Measurements from ENCODE around the gene ABCG4. TPM values are rescaled to one million over a fixed set of nuclear protein-coding genes. Genes with fewer than 3 reads are reported as not detected.
"Not testable (repeated sequence)": the region's sequence is repeated elsewhere in the genome, so short reads cannot be mapped to it uniquely, and the experiment has no call there.

Gene ABCG4
- total RNA-seq, 1 experiment from 2014 or later = 0.31 TPM

DNA sequence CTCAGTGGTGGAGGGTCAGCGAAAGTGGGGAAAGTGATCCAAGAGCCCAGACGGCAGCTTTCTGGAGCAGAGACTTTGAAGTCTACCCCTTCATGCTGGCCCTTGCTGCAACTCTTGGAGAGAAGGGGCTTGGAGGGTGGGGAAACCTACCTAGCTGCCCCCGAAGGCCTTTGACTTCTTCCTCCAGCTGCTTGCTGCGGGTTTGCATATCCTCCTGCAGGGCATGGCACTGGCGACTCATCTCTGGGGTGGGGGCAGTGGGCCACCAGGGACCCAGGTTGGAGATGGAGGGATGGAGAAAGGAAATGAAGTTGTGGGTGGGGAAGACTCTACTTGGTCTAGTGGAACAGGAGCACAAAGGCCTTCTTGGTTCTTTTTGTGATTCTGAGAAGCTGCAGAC, 44.1 kb downstream of the ABCG4 start:
- no peaks in the 10 kb centered on the region for H3K36me3 ChIP-seq (replicated peaks; ENCODE audit: control insufficient read depth, insufficient read depth, low read length)
- H3K4me3 ChIP-seq (ENCODE audit: insufficient read depth, low read depth, low read length) = no peak overlapping the region
- H3K27me3 ChIP-seq (ENCODE audit: control insufficient read depth, insufficient read depth, low read length) = no peaks in the 10 kb centered on the region
- DNase-seq = peak; percentile 23

- no peaks in the 10 kb centered on the region for H3K36me3 ChIP-seq (replicated peaks; ENCODE audit: control insufficient read depth, insufficient read depth, low read length)
- no peaks in the 10 kb centered on the region for H3K27me3 ChIP-seq (ENCODE audit: control insufficient read depth, insufficient read depth, low read length)
- no peak overlapping the region for H3K4me3 ChIP-seq (ENCODE audit: insufficient read depth, low read depth, low read length)
- DNase-seq = peak; percentile 21
Observed at GRCh38 chr11:119193626-119194025, 44.8 kb downstream of the ABCG4 start.

DNA sequence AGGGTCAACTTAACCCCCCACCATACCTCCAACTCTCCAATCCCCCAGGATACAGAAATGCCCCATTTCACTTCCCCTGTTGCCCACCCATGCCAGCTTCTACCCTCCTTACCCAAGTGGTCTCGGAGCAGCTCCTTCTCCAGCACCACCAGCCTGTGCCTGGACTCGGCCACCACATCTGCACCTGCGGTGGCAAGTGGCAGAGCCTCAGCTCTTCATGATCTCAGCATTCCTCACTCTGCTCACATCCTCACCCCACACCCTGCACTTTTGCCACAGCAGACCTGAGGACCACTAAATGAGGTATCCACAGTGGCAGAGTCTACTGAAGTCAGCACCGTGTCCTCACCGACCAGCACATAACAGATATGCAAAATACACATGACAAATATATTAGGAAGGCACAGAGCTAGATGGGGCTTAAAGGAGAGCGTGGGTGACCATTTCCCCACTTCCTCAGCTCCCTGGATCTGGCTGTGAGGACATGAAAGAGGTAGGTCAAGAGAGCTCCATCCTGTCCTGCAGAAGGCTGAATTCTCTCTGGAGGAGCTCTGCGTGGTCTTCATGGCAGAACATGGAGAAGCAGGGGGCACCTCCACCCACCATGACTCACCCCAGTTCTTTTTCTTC, 46.1 kb downstream of the ABCG4 start:
- H3K4me3 ChIP-seq (ENCODE audit: insufficient read depth, low read depth, low read length) = no peak overlapping the region
- H3K27me3 ChIP-seq (ENCODE audit: control insufficient read depth, insufficient read depth, low read length) = no peaks in the 10 kb centered on the region
- peak; percentile 28 for DNase-seq
- no peaks in the 10 kb centered on the region for H3K36me3 ChIP-seq (replicated peaks; ENCODE audit: control insufficient read depth, insufficient read depth, low read length)

- Histone ChIP-seq H3K27me3 (ENCODE audit: control insufficient read depth, insufficient read depth, low read length) (no peaks in the 10 kb centered on the region), H3K4me3 (ENCODE audit: insufficient read depth, low read depth, low read length) (no peak overlapping the region), H3K36me3 (replicated peaks; ENCODE audit: control insufficient read depth, insufficient read depth, low read length) (no peaks in the 10 kb centered on the region)
- peak; percentile 98 for DNase-seq
Observed at GRCh38 chr11:119195680-119196079, 46.8 kb downstream of the ABCG4 start.

DNA sequence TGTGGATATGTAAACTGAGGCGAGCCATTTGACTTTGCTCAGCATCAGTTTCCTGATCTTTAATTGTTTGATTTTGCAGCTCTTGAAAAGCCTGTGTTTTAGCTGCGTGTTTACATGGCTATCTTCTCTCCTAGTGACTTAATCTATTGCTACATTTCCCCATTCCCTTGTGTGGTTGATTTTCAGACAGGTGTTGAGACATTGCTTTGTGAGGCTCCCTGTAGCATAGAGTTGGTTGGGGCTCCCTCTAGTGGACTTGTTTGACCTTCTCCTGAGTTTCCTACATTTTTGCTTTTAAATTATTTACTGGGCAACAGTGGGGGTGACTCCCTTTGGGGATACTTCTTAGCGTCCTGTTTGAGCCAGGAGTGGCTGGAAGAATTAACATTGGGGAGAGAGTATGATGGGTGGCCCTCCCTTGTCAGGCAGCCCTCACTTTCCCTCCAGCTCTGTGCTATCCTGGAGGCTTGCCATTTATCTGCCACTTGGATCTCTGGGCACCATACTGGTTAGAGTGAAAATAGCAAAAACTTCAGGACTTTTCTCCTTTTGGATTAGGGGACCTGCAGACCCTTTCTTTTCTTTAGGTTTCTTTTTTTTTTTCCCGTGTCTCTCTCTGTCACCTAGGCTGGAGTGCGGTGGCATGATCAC, 48.1 kb downstream of the ABCG4 start:
- no peaks in the 10 kb centered on the region for H3K27me3 ChIP-seq (ENCODE audit: control insufficient read depth, insufficient read depth, low read length)
- no peaks in the 10 kb centered on the region for H3K36me3 ChIP-seq (replicated peaks; ENCODE audit: control insufficient read depth, insufficient read depth, low read length)
- DNase-seq = peak; percentile 83
- H3K4me3 ChIP-seq (ENCODE audit: insufficient read depth, low read depth, low read length) = no peak overlapping the region

GRCh38 chr11:119198925-119199324, 50.1 kb downstream of the ABCG4 start:
- no peaks in the 10 kb centered on the region for H3K36me3 ChIP-seq (replicated peaks; ENCODE audit: control insufficient read depth, insufficient read depth, low read length)
- no peak overlapping the region for H3K4me3 ChIP-seq (ENCODE audit: insufficient read depth, low read depth, low read length)

GRCh38 chr11:119201236-119201635, 52.4 kb downstream of the ABCG4 start:
- not testable (repeated sequence) for H3K27me3 ChIP-seq (ENCODE audit: control insufficient read depth, insufficient read depth, low read length); H3K36me3 ChIP-seq (replicated peaks; ENCODE audit: control insufficient read depth, insufficient read depth, low read length); H3K4me3 ChIP-seq (ENCODE audit: insufficient read depth, low read depth, low read length); DNase-seq

More at GRCh38 chr11:119198925-119199324, 50.1 kb downstream of the ABCG4 start:
- H3K27me3 ChIP-seq (ENCODE audit: control insufficient read depth, insufficient read depth, low read length) = no peaks in the 10 kb centered on the region
- no peak for DNase-seq

GRCh38 chr11:119202554-119202953, 53.7 kb downstream of the ABCG4 start:
- H3K27me3 ChIP-seq (ENCODE audit: control insufficient read depth, insufficient read depth, low read length) = no peaks in the 10 kb centered on the region
- no peak for DNase-seq

DNA sequence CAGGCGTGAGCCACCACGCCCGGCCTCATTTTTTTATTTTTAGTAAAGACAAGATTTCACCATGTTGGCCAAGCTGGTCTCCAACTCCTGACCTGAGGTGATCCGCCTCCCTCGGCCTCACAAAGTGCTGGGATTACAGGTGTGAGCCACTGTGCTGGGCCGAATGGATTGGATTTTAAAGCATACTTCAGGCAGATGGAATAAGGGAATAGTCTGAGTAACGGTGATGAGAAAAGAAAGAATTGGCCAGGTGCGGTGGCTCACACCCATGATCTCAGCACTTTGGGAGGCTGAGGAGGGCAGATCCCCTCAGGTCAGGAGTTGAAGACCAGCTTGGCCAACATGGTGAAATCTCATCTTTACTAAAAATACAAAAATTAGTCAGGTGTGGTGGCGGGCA, 55.2 kb downstream of the ABCG4 start:
- no peak for DNase-seq

More at GRCh38 chr11:119202554-119202953, 53.7 kb downstream of the ABCG4 start:
- H3K36me3 ChIP-seq (replicated peaks; ENCODE audit: control insufficient read depth, insufficient read depth, low read length) = no peaks in the 10 kb centered on the region
- no peak overlapping the region for H3K4me3 ChIP-seq (ENCODE audit: insufficient read depth, low read depth, low read length)

DNA sequence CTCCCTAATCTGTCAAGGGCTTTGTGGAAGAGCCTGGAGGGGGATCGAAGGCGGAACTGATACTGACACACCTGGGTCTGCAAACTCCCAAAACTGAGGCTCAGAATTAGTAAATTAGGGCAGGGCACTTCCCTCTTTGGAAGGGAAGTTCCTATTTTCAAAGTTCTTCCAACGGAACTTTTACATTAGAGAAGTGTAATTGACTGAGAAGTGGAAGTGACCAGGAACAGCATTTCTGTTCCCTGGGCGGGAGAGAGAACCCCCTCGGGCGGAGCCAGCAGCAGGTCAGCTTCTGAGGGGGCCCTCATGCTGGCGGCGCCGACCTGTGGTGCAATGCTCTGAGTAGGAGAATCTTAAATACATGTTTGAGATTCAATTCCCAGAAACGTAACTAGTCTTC, 56.2 kb downstream of the ABCG4 start:
- Histone ChIP-seq H3K27me3 (ENCODE audit: control insufficient read depth, insufficient read depth, low read length) (no peaks in the 10 kb centered on the region), H3K36me3 (replicated peaks; ENCODE audit: control insufficient read depth, insufficient read depth, low read length) (no peaks in the 10 kb centered on the region), H3K4me3 (ENCODE audit: insufficient read depth, low read depth, low read length) (no peak overlapping the region)
- DNase-seq = peak; percentile 32

More for the DNA sequence above, 55.2 kb downstream of the ABCG4 start:
- Histone ChIP-seq H3K27me3 (ENCODE audit: control insufficient read depth, insufficient read depth, low read length) (no peaks in the 10 kb centered on the region), H3K4me3 (ENCODE audit: insufficient read depth, low read depth, low read length) (no peak overlapping the region), H3K36me3 (replicated peaks; ENCODE audit: control insufficient read depth, insufficient read depth, low read length) (no peaks in the 10 kb centered on the region)

DNA sequence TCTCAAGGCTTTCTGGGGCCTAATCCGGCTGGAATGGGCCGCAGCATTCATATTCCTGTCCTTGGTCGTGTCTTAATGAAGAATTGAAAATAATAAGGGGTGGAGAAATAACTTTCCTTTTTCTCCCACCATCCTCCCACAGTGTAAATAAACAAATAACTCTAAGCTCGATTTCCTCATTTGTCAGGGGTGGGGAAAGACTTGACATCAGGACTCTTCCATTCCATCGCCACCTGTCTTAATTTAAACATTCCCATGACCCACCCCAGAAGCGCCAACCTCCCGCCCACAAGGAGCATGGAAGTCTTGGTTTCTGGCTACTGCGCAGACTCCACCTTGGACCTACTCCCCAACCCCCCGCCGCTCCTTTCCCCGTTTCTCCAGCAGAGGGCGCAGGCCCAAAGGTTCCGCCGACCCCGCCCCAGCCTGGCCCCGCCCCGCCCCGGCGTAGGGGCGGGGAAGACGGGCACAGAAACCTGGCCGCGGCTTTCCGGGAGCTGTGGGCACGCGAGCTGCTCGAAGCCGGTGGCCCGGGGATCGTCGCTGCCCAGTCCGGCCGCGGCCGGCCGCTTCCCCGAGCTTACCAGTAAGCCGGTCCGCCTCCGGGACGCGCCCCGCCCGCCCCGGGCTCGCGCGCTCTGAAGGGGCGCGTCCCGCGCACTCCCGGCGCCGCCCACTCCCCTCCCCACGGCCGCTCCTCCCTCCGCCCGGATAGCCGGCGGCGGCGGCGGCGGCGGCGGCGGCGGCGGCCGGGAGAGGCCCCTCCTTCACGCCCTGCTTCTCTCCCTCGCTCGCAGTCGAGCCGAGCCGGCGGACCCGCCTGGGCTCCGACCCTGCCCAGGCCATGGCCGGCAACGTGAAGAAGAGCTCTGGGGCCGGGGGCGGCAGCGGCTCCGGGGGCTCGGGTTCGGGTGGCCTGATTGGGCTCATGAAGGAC, 57.0 kb downstream of the ABCG4 start, which contains the start of gene CBL:
TSS of gene CBL (plus strand) at position 766 of the 937 bp plus-strand sequence. CDS start at position 845, 79 bp downstream.
- peak; percentile 98 for DNase-seq
- Histone ChIP-seq H3K27me3 (ENCODE audit: control insufficient read depth, insufficient read depth, low read length) (no peaks in the 10 kb centered on the region), H3K36me3 (replicated peaks; ENCODE audit: control insufficient read depth, insufficient read depth, low read length) (no peaks in the 10 kb centered on the region), H3K4me3 (ENCODE audit: insufficient read depth, low read depth, low read length) (peak within 1 kb of the TSS; percentile 90)

GRCh38 chr11:119206511-119207414, 57.9 kb downstream of the ABCG4 start:
- peak; percentile 90 for DNase-seq
- no peaks in the 10 kb centered on the region for H3K27me3 ChIP-seq (ENCODE audit: control insufficient read depth, insufficient read depth, low read length)
- no peaks in the 10 kb centered on the region for H3K36me3 ChIP-seq (replicated peaks; ENCODE audit: control insufficient read depth, insufficient read depth, low read length)
- H3K4me3 ChIP-seq (ENCODE audit: insufficient read depth, low read depth, low read length) = peak overlapping the region; percentile 90

DNA sequence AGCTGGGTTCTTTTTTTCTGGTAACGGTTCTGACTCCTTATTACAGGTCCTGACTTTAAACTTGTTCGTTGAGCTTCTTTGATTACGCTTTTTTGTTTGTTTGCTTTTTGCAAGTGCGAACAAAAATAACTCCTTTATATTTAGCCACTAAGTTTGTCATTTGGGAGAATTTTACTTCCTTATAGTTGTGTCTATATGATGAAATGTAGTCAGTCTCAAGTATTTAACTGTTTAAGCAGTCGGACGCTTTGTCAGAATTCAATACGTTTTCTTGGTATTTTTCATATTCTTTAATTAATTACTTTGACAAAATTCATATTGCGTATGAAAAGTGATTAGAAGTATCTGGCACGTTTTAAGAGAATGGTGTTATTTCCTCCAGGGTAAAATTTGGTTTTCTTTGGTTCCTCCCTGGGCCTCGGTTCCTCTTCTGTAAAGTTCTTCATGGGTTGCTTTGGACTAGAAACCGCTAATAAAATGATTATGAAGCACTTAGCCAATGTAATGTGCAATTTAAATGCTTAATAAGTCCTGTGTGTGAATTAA, 58.6 kb downstream of the ABCG4 start:
- no peaks in the 10 kb centered on the region for H3K36me3 ChIP-seq (replicated peaks; ENCODE audit: control insufficient read depth, insufficient read depth, low read length)
- DNase-seq = no peak
- H3K27me3 ChIP-seq (ENCODE audit: control insufficient read depth, insufficient read depth, low read length) = no peaks in the 10 kb centered on the region
- H3K4me3 ChIP-seq (ENCODE audit: insufficient read depth, low read depth, low read length) = peak overlapping the region; percentile 90
